HG02973 (cell line): ENCODE data around the gene MINDY3.
"Not testable (repeated sequence)": the region's sequence is repeated elsewhere in the genome, so short reads cannot be mapped to it uniquely, and the experiment has no call there.

Source experiments
- ATAC-seq: cut with Tn5 transposase; IDR thresholded peaks from one replicate; pipeline ENCODE4 v1.9.1; 2021; ENCODE audit warnings: moderate library complexity; ENCODE audit not compliant: unreplicated experiment

MINDY3 gene

DNA sequence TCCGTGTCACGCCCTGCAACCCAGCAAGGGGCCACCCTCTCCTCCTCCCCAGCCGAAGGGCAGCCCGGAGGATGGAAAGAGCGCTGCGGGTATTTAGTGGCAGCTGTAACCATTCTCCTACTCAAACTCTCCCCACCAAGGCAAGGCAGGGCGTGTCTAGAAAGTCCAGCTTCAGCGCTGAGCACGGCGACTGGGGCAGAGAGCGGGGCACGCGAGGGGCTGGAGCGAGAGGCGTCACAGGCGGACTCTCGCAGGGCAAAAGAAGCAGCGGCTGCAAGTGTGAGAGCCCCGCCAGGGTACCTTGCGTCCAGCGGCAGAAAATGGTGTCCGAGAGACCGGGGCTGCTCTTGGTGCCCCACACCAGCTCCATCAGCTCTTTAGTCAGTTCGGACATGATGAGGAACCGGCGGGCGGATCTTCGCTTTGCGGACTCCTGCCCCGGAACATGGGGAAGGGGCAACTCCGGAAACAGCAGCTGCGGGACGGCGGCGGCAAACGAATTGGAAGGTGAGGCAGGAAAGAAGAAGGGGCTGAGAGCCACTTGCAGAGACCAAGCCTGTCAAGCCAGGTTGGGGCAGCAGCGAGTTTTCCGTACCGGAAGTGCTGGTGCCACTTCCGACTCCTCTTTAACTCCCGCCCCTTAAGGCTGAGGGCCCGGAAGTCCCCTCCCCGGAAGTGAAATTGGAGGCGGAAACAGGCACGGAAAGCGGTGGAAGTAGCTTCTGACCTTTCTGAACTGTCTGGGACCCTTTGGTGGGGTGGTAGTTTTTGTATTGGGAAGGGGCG lies at the start of gene MINDY3:
Gene MINDY3, minus strand, starts transcription at position 602 of the 786 bp plus-strand sequence. Its CDS starts 208 bp downstream, at position 394.
- ATAC-seq, result peak; percentile 91

DNA sequence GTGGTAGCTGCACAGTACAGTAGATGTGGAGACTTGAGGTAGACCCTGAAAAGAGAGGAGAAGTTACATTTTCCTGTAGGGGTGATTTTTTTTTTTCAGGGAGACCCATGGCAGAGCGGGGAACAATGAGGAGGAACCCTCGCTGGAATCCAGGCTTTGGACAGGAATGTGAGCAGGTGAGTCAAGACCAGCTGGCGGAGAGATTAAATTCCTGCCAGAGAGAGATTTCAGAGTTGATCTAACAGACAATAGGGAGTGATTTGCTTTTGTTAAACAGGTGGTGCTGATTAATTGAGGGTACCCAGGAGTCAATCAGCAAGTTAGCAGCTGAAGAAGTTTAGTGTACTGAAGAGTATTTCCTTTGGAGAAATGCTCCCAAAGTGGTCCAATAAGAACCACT lies 41.6 kb upstream of the MINDY3 start:
- no peak for ATAC-seq

DNA sequence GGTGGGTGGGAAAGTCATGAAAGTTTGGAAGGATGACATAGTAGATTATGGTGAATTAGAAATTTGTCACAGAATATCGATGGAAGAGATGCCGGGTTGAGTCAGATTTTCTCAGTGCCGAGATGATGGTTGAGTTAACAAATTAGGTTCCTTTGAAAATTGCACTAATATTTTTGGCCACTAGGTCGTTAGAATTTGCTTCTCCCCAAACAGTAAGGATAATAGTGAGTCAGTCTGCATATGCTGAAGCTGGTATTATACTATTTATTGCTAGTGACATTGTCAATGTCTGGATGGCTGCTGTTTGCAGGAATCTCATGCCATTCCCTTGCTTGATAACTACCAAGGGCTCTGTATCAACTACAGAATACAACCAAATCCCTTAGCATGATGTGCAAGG lies 37.7 kb upstream of the MINDY3 start:
- ATAC-seq, result no peak

DNA sequence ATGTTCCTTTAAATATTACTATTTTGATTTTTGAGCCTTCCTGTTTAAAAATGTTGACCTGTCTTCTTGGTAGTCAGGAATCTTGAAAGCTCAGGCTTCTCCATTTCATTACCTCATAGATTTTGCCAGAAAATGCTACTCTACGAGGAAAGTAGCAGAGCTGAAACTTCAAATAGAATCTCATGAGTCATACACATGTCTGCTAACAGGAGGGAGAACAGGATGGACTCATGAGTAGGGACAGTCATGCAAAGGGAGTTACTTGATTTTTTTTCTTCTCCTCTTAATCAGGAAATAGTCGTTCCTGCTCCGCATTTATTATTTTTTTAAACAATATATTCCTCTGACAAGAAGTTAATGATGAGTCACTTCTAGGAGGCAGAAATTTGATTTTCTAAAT lies 37.0 kb upstream of the MINDY3 start:
- no peak for ATAC-seq

DNA sequence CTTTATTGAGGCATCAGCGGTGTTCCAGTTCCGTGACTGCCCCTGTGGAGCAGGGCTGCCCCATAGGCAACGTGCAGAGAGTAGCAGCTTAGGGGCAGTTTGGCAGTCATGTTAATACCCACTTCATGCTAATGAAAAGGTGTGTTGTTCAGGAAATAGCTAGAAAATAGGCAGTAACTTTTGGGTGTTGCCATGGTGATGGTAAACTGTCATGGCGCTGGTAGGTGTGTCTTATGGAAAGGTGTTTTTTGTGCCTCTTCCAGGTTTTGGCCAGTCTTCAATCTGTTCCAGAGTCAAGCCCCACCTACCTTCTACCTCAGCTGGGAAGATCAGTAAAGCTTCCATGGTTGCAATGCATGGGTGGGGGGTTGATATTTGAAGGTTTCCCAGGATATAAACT lies 36.3 kb upstream of the MINDY3 start:
- ATAC-seq, result no peak

DNA sequence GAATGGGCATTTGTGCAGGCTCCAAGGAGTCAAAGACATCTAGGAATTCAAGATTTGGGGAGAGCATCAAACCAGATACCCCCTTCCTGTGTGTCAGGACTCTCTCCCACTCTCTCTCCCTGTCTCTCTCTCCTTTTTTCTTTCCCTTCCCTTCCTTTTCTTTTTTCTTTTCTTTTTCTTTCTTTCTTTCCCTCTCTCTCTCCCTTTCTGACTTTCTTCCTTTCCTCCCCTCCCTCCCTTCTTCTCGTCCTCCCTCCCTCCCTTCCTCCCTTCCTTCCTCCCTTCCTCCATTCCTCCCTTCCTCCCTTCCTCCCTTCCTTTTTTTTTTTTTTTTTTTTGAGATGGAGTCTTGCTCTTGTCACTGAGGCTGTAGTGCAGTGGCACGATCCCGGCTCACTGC lies 24.1 kb upstream of the MINDY3 start:
- no peak for ATAC-seq

DNA sequence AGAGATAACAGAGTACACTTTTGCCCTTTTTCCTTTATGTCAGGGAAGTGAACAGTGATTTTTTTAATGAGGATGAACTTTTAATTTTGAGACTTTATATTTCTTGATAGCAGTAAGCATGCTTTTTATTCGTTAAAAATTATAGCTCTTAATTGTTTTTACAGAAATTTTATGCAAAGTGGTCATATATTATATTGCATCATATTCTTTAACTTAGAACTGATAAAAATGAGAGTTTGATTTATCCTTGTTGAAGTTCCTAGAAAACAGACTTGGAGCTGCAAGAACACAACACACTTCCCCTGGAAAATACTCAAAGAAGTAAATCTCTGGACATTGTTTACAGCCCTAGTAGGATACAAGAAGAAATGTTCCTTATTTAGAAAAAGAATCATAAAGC lies 21.2 kb upstream of the MINDY3 start:
- no peak for ATAC-seq

DNA sequence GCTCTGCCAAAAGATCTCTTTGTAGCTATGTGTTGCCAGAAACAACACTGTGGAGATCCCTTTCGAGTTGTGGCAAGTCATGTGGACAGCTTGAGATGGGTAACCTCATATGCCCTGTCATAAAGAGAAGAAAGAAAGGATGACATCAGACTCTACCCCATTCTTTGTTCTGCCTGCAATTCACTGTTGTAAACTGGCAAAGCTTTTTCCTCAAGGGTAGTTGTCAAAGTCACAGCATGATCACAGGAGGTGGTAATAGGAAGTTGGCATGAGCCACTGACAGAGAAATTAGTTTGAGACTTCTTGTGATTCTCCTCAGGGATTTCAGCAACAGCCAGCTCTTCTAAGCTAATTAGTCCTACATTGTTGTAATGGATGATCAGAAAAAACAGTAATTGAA lies 19.4 kb upstream of the MINDY3 start:
- ATAC-seq, result no peak

DNA sequence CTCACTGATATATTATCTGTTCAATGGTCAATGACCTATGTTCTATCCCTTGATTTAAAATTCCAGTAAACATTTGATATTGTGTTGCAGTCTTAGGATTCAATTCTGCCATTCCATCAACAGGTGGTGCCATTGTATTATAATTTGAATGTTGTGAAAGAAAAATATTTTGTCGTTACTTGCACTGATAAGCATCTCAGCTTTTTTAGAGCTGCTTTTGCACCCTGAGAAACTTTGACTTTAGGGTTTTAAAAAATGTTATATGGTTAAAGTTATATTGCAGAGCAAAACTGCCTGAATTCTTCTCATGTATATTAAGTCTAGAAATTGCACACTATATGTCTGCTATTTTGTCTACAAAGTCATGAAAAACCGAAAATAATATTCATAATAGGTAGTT lies 18.8 kb upstream of the MINDY3 start:
- no peak for ATAC-seq

DNA sequence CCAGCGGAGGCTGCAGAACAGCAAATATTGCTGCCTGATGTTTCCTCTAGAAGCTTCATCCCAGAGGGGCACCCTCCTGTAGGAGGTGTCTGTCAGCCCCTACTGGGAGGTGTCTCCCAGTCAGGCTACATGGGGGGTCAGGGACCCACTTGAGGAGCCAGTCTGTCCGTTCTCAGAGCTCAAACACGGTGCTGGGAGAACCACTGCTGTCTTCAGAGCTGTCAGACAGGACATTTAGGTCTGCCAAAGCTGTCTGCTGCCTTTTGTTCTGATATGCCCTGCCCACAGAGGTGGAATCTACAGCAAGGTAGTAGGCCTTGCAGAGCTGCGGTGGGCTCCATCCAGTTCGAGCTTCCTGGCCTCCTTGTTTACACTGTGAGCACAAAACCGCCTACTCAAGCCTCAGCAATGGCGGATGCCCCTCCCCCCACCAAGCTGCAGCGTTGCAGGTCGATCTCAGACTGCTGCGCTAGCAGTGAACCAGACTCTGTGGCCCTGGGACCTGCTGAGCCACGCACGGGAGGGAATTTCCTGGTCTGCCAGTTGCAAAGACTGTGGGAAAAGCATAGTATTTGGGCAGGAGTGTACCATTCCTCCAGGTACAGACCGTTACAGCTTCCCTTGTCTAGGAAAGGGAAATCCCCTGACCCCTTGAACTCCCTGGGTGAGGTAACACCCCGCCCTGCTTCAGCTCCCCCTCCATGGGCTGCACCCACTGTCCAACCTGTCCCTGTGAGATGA lies 17.7 kb upstream of the MINDY3 start:
- ATAC-seq, result no peak

DNA sequence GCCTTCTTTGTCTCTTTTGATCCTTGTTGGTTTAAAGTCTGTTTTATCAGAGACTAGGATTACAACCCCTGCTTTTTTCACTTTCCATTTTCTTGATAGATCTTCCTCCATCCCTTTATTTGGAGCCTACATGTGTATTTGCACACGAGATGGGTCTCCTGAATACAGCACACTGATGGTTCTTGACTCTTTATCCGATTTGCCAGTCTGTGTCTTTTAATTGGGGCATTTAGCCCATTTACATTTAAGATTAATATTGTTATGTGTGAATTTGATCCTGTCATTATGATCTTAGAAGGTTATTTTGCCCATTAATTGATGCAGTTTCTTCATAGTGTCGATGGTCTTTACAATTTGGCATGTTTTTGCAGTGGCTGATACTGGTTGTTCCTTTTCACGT lies 16.0 kb upstream of the MINDY3 start:
- ATAC-seq, result not testable (repeated sequence)

DNA sequence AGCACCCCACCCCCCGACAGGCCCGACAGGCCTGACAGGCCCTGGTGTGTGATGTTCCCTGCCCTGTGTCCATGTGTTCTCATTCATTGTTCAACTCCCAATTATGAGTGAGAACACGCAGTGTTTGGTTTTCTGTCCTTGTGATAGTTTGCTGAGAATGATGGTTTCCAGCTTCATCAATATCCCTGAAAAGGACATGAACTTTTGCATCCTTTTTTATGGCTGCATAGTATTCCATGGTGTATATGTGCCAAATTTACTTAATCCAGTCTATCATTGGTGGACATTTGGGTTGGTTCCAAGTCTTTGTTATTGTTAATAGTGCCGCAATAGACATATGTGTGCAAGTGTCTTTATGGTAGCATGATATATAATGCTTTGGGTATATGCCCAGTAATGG lies 12.3 kb upstream of the MINDY3 start:
- not testable (repeated sequence) for ATAC-seq

DNA sequence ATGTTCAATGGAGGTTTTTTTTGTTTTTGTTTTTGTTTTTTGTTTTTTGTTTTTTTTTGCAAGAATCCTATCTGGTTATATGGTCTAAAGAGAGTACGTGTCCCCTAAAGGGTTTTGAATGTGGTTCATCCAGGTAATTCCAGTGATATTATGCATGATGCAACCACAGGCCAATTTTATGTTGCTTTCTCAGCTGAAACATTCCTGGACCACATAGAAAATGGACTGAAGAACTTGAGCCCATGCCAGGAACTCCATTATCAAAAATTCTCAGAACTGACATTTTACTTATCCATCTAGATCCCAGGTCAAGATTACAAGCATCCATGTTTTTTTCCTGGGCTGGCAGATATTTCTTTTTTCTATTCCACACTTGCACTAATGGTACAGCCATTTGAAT lies 11.5 kb upstream of the MINDY3 start:
- ATAC-seq, result no peak

DNA sequence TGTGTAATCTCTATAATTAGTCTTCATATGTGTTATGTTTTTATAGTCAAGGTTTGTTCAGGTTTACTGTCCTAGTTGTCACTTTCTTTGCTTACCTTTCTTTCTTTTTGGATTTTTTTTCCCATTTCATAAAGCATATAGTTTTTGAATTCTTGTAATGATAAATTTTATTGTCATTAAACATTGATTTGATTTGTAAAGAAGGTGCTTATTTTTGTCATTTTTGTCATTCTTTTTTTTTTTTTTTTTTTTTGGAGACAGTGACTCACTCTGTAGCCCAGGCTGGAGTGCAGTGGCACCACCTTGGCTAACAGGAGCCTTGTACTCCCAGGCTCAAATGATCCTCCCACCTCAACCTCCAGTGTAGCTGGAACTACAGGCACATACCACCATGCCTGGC lies 9.6 kb upstream of the MINDY3 start:
- no peak for ATAC-seq

DNA sequence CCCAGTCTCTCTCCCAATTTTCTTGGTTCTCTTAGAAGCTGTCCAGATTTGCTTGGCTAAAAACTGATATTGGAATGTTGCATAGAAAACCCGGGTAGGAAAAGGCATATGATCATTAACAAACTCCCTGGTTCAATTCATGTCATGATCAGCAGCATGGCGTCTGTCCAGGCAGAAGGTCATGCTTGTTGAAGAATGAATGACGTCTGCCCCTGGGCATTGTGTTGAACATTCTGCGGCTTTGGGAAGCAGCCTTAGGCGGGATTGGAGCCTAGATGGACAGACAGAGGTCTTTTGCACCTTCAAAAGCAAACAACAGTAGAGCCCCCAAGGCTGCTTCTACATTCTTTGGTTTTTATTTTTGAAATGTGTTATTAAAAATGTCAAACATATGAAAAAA lies 7.7 kb upstream of the MINDY3 start:
- no peak for ATAC-seq

DNA sequence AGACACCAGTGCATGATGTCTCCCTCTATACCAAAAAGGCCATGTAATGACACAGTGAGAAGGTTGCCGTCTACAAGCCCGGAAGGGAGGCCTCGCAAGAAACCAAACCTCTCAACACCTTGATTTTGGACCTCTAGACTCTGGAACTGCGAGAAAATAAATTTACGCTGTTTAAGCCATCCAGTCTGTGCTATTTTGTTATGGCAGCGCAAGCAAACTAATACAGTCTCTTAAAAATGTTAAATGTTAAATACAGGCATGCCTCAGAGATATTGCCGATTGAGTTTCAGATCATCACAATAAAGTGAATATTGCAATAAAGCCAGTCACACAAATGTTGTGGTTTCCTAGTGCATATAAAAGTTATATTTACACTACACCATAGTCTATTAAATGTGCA lies 5.0 kb upstream of the MINDY3 start:
- no peak for ATAC-seq

DNA sequence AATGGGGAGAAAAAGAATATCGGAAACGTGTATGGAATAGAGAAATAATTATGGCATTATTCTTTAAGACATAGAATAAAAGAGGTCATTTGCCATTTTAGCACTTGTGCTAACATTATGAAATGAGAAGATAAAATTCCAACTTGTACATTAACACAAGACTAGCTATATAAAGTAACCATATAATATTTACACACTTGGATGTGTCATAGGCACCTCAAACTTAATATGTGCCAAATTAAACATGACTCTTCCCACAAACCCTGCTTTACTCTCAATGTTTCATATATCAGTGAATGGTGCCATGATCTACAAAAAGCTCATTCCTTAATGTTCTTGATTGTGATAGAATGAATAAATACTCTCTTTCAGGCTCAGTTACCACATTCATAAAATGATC lies 4.1 kb upstream of the MINDY3 start:
- no peak for ATAC-seq

DNA sequence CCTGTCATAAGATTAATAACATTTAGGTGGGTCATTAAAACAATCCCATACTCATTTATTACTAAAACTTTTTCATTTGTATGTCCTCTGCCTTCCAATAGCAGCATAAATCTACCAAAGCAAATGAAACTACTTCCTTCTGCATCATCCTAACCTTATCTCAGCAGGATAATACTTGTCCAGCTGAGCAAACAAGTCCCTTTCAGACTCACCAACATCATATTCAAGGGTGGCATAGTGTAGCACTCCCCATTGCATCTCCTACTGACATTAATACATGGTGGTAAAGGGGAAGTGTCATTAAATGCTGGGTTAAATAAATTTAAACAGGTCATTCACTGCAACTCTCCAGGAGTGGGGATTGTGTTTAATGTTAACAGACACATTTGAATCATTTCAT lies 3.4 kb upstream of the MINDY3 start:
- no peak for ATAC-seq

DNA sequence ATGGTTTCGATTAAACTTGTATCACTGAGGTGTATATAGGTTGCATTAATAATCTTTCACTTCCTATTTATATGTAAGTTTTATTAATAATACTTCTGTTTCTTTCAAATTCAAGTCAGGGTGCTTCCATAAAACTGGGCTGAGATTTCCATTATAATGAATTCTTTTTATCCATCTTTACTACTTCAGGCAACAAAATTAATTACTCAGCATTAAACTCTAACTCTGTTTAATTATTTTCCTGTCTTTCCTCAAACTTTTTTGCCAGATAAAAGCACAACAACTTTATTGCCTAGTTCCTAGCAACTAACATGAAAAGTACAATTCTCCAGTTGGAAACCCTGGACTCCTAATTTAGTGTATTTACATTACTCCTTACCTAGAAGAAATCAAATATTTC lies 3.0 kb upstream of the MINDY3 start:
- ATAC-seq, result no peak

DNA sequence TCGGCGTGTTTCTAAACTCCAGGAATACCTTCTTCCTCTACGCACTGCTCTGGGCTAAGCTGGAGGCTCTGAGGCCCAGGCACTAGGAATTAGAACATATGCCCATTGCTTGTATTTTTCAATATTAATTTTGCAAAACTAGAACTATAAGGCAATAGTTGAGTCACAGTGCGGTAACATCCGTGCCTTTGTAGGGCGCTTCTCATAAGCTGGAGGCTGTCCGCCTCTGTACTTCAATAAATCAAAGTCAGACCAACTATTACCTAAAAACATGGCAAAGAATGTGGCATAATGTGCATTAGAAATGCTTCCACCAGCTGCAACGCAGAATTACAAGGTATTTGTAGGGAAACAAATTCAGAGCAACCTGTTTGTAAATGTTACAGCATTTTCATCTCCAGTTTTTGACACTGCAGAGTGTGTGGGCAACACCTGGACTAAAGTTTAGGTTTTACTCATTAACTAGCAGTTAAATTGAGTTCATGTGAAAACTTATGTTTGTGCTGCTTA lies 440 bp upstream of the MINDY3 start:
- no peak for ATAC-seq

DNA sequence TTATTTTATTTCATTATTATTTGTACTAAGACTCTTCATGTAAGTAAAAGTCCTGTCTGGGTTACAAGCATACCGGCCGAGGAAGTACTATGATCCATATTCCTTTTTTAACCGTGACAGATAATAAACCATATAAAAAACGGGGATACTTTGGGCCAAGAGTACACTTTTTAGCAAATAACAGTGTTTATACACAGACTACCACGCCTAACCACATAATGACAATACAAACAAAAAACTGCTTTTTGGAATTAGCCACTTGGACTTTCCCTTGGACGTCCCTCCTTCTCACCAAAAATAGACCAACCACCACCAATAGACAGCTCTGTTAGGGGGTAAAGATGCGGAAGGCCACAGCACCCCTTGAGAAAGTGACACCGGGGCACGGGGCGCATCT lies 800 bp downstream of the MINDY3 start:
- ATAC-seq, result peak; percentile 63

DNA sequence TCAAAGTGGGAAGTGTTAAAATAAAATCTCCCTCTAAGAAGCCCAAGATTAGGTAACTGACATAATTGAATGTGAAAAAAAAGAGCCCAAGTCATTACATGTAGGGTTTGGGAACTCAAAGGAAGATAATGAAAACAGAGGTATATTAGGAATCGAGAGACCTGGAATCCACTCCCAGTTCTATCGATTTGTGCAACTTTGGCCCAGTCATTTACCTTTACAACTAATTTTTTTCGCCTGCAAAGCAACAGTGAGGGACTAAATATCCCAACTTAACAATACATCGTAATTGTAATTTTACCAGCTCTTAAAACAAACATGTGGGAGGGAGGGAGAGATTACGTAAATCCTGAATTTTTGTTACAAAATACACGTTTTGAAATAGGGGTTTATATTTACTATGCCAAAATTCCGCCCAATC lies 1.4 kb downstream of the MINDY3 start:
- ATAC-seq, result no peak
